NCI-H226 (cell line): Measurements from ENCODE around the gene MACROD1.
A peak's percentile ranks its signal among the peaks of the same experiment; 100 is the strongest.

Experiments used
- DNase-seq: peaks from one replicate; pipeline ENCODE4 v3.0.0-alpha.2; 2015

The MACROD1 gene

GRCh38 chr11:64028398-64029115 lies 137.4 kb downstream of the MACROD1 start:
- DNase-seq: no peak

- DNase-seq: no peak
Observed at GRCh38 chr11:64027651-64028397, 138.1 kb downstream of the MACROD1 start.

- peak; percentile 67 for DNase-seq
Observed at GRCh38 chr11:64026575-64027205, 139.2 kb downstream of the MACROD1 start.

GRCh38 chr11:64025205-64025604 lies 140.7 kb downstream of the MACROD1 start:
- no peak for DNase-seq

GRCh38 chr11:64023712-64024710 lies 141.9 kb downstream of the MACROD1 start:
- no peak for DNase-seq

GRCh38 chr11:64022125-64022784 lies 143.7 kb downstream of the MACROD1 start:
- DNase-seq: no peak

GRCh38 chr11:64021757-64022093 lies 144.2 kb downstream of the MACROD1 start:
- DNase-seq: no peak

GRCh38 chr11:64020976-64021756 lies 144.7 kb downstream of the MACROD1 start:
- DNase-seq: no peak

GRCh38 chr11:64019106-64020037 lies 146.5 kb downstream of the MACROD1 start:
- no peak for DNase-seq

- DNase-seq: no peak
Observed at GRCh38 chr11:64018310-64018709, 147.6 kb downstream of the MACROD1 start.

GRCh38 chr11:64017945-64018224 lies 148.0 kb downstream of the MACROD1 start:
- no peak for DNase-seq

- no peak for DNase-seq
Observed at GRCh38 chr11:64015935-64016845, 149.7 kb downstream of the MACROD1 start.

GRCh38 chr11:64015510-64015909 lies 150.4 kb downstream of the MACROD1 start:
- no peak for DNase-seq

- DNase-seq: no peak
Observed at GRCh38 chr11:64014356-64014755, 151.6 kb downstream of the MACROD1 start.

- no peak for DNase-seq
Observed at GRCh38 chr11:64013141-64013896, 152.6 kb downstream of the MACROD1 start.

- DNase-seq: no peak
Observed at GRCh38 chr11:64011371-64011770, 154.5 kb downstream of the MACROD1 start.

- no peak for DNase-seq
Observed at GRCh38 chr11:64010783-64011182, 155.1 kb downstream of the MACROD1 start.

- no peak for DNase-seq
Observed at GRCh38 chr11:64009710-64010109, 156.2 kb downstream of the MACROD1 start.
